Measurements from ENCODE around the gene SERPIND1.
"Not testable (repeated sequence)": the region's sequence is repeated elsewhere in the genome, so short reads cannot be mapped to it uniquely, and the experiment has no call there.

Gene SERPIND1

GRCh38 chr22:20822240-20822639 lies 48.3 kb downstream of the SERPIND1 start:
- POLR2A ChIA-PET, result no interaction called here
- no peaks in the 10 kb centered on the region for H3K9me3 ChIP-seq (ENCODE audit: control extremely low read depth in 1 of 5, control insufficient read depth in 4 of 5, insufficient read depth in 2 of 5, low read depth in 1 of 5, low read length in 4 of 5)
- no peak for DNase-seq
- no peaks in the 10 kb centered on the region for H3K4me1 ChIP-seq (ENCODE audit: control extremely low read depth in 1 of 4, control insufficient read depth in 4 of 4, insufficient read depth in 4 of 4, low read length in 3 of 4)
- CTCF ChIA-PET, result interaction anchor here (0.9 to 1.4 kb wide), 3 partner anchors 13 to 64 kb away, joined by 3 to 4 read pairs (median 3); no protein-coding TSS in a partner anchor
- no peak overlapping the region for H3K27ac ChIP-seq (ENCODE audit: insufficient read depth in 1 of 2, low read depth in 1 of 2, low read length in 2 of 2, poor library complexity in 1 of 2, severe bottlenecking in 2 of 2)
- 92% methylated on average over 3 of the region's 5 CpGs for WGBS (ENCODE audit: insufficient coverage)
- H3K4me3 ChIP-seq (ENCODE audit: control insufficient read depth in 1 of 7, extremely low read depth in 1 of 7, insufficient read depth in 4 of 7, low read depth in 2 of 7, low read length in 6 of 7), result no peak overlapping the region
- peaks cover 27 to 60% (median 36%) of the 10 kb centered on the region in 4 experiments for H3K36me3 ChIP-seq (ENCODE audit: control insufficient read depth in 4 of 4, insufficient read depth in 4 of 4, low read length in 3 of 4)
- no peaks in the 10 kb centered on the region for H3K27me3 ChIP-seq (replicated peaks in 2 of 5; ENCODE audit: control insufficient read depth in 4 of 5, insufficient read depth in 5 of 5, low read length in 4 of 5)

GRCh38 chr22:20823264-20823663 lies 49.4 kb downstream of the SERPIND1 start:
- DNase-seq, result no peak
- Histone ChIP-seq H3K36me3 (ENCODE audit: control insufficient read depth in 4 of 4, insufficient read depth in 4 of 4, low read length in 3 of 4) (peaks cover 25 to 55% (median 34%) of the 10 kb centered on the region in 4 experiments), H3K4me3 (ENCODE audit: control insufficient read depth in 1 of 7, extremely low read depth in 1 of 7, insufficient read depth in 4 of 7, low read depth in 2 of 7, low read length in 6 of 7) (no peak overlapping the region), H3K9me3 (ENCODE audit: control extremely low read depth in 1 of 5, control insufficient read depth in 4 of 5, insufficient read depth in 2 of 5, low read depth in 1 of 5, low read length in 4 of 5) (no peaks in the 10 kb centered on the region), H3K27me3 (replicated peaks in 2 of 5; ENCODE audit: control insufficient read depth in 4 of 5, insufficient read depth in 5 of 5, low read length in 4 of 5) (no peaks in the 10 kb centered on the region), H3K27ac (ENCODE audit: insufficient read depth in 1 of 2, low read depth in 1 of 2, low read length in 2 of 2, poor library complexity in 1 of 2, severe bottlenecking in 2 of 2) (no peak overlapping the region), H3K4me1 (ENCODE audit: control extremely low read depth in 1 of 4, control insufficient read depth in 4 of 4, insufficient read depth in 4 of 4, low read length in 3 of 4) (no peaks in the 10 kb centered on the region)
- POLR2A ChIA-PET, result no interaction called here
- CTCF ChIA-PET, result interaction anchor here (0.9 to 1.7 kb wide), 2 partner anchors 10 to 14 kb away, joined by 3 to 6 read pairs; no protein-coding TSS in a partner anchor
- no CpG with 5 or more reads among the region's 1 CpG for WGBS (ENCODE audit: insufficient coverage)

GRCh38 chr22:20825216-20825615 lies 51.3 kb downstream of the SERPIND1 start:
- H3K27me3 ChIP-seq (replicated peaks in 2 of 5; ENCODE audit: control insufficient read depth in 4 of 5, insufficient read depth in 5 of 5, low read length in 4 of 5); H3K27ac ChIP-seq (ENCODE audit: insufficient read depth in 1 of 2, low read depth in 1 of 2, low read length in 2 of 2, poor library complexity in 1 of 2, severe bottlenecking in 2 of 2); H3K9me3 ChIP-seq (ENCODE audit: control extremely low read depth in 1 of 5, control insufficient read depth in 4 of 5, insufficient read depth in 2 of 5, low read depth in 1 of 5, low read length in 4 of 5); H3K4me1 ChIP-seq (ENCODE audit: control extremely low read depth in 1 of 4, control insufficient read depth in 4 of 4, insufficient read depth in 4 of 4, low read length in 3 of 4); H3K4me3 ChIP-seq (ENCODE audit: control insufficient read depth in 1 of 7, extremely low read depth in 1 of 7, insufficient read depth in 4 of 7, low read depth in 2 of 7, low read length in 6 of 7); POLR2A ChIA-PET; DNase-seq: not testable (repeated sequence)
- CTCF ChIA-PET, result interaction anchor here (0.8 kb wide), 1 partner anchor 42 kb away, joined by 3 read pairs; no protein-coding TSS in a partner anchor
- peaks cover 22 to 44% (median 25%) of the 10 kb centered on the region in 4 experiments for H3K36me3 ChIP-seq (ENCODE audit: control insufficient read depth in 4 of 4, insufficient read depth in 4 of 4, low read length in 3 of 4)
- WGBS (ENCODE audit: insufficient coverage), result 80% methylated on average over 1 of the region's 4 CpGs

- Histone ChIP-seq H3K4me1 (ENCODE audit: control extremely low read depth in 1 of 4, control insufficient read depth in 4 of 4, insufficient read depth in 4 of 4, low read length in 3 of 4) (no peaks in the 10 kb centered on the region), H3K27me3 (replicated peaks in 2 of 5; ENCODE audit: control insufficient read depth in 4 of 5, insufficient read depth in 5 of 5, low read length in 4 of 5) (no peaks in the 10 kb centered on the region), H3K27ac (ENCODE audit: insufficient read depth in 1 of 2, low read depth in 1 of 2, low read length in 2 of 2, poor library complexity in 1 of 2, severe bottlenecking in 2 of 2) (no peak overlapping the region), H3K36me3 (ENCODE audit: control insufficient read depth in 4 of 4, insufficient read depth in 4 of 4, low read length in 3 of 4) (peaks cover 21 to 45% (median 21%) of the 10 kb centered on the region in 4 experiments), H3K9me3 (ENCODE audit: control extremely low read depth in 1 of 5, control insufficient read depth in 4 of 5, insufficient read depth in 2 of 5, low read depth in 1 of 5, low read length in 4 of 5) (peaks cover 0 to 3% (median 0%) of the 10 kb centered on the region in 5 experiments), H3K4me3 (ENCODE audit: control insufficient read depth in 1 of 7, extremely low read depth in 1 of 7, insufficient read depth in 4 of 7, low read depth in 2 of 7, low read length in 6 of 7) (no peak overlapping the region)
- 100% methylated on average over 6 of the region's 6 CpGs for WGBS (ENCODE audit: insufficient coverage)
- DNase-seq, result no peak
- ChIA-PET POLR2A (no interaction called here), CTCF (no interaction called here)
Measured at GRCh38 chr22:20825624-20826023, 51.7 kb downstream of the SERPIND1 start.

- H3K36me3 ChIP-seq (ENCODE audit: control insufficient read depth in 4 of 4, insufficient read depth in 4 of 4, low read length in 3 of 4), result peaks cover 16 to 50% (median 20%) of the 10 kb centered on the region in 4 experiments
Measured at GRCh38 chr22:20826373-20827152, 52.6 kb downstream of the SERPIND1 start.

GRCh38 chr22:20829491-20830134 lies 55.7 kb downstream of the SERPIND1 start:
- no peak overlapping the region for H3K27ac ChIP-seq (ENCODE audit: insufficient read depth in 1 of 2, low read depth in 1 of 2, low read length in 2 of 2, poor library complexity in 1 of 2, severe bottlenecking in 2 of 2)
- H3K36me3 ChIP-seq (ENCODE audit: control insufficient read depth in 4 of 4, insufficient read depth in 4 of 4, low read length in 3 of 4), result peaks cover 23 to 49% (median 26%) of the 10 kb centered on the region in 4 experiments
- peaks cover 0 to 3% (median 0%) of the 10 kb centered on the region in 5 experiments for H3K9me3 ChIP-seq (ENCODE audit: control extremely low read depth in 1 of 5, control insufficient read depth in 4 of 5, insufficient read depth in 2 of 5, low read depth in 1 of 5, low read length in 4 of 5)
- WGBS (ENCODE audit: insufficient coverage), result 100% methylated on average over 1 of the region's 3 CpGs
- no peak overlapping the region for H3K4me3 ChIP-seq (ENCODE audit: control insufficient read depth in 1 of 7, extremely low read depth in 1 of 7, insufficient read depth in 4 of 7, low read depth in 2 of 7, low read length in 6 of 7)
- peaks cover 0 to 1% (median 0%) of the 10 kb centered on the region in 4 experiments for H3K4me1 ChIP-seq (ENCODE audit: control extremely low read depth in 1 of 4, control insufficient read depth in 4 of 4, insufficient read depth in 4 of 4, low read length in 3 of 4)
- POLR2A ChIA-PET, result interaction anchor here (1.0 kb wide), 1 partner anchor 26 kb away, joined by 4 read pairs; no protein-coding TSS in a partner anchor
- CTCF ChIA-PET, result interaction anchor here (0.6 kb wide), 1 partner anchor 126 kb away, joined by 3 read pairs; no protein-coding TSS in a partner anchor
- DNase-seq, result peak; percentile 43 to 77 (median 54)
- no peaks in the 10 kb centered on the region for H3K27me3 ChIP-seq (replicated peaks in 2 of 5; ENCODE audit: control insufficient read depth in 4 of 5, insufficient read depth in 5 of 5, low read length in 4 of 5)

More at GRCh38 chr22:20826373-20827152, 52.6 kb downstream of the SERPIND1 start:
- H3K4me3 ChIP-seq (ENCODE audit: control insufficient read depth in 1 of 7, extremely low read depth in 1 of 7, insufficient read depth in 4 of 7, low read depth in 2 of 7, low read length in 6 of 7); H3K27ac ChIP-seq (ENCODE audit: insufficient read depth in 1 of 2, low read depth in 1 of 2, low read length in 2 of 2, poor library complexity in 1 of 2, severe bottlenecking in 2 of 2); H3K9me3 ChIP-seq (ENCODE audit: control extremely low read depth in 1 of 5, control insufficient read depth in 4 of 5, insufficient read depth in 2 of 5, low read depth in 1 of 5, low read length in 4 of 5); POLR2A ChIA-PET; H3K27me3 ChIP-seq (replicated peaks in 2 of 5; ENCODE audit: control insufficient read depth in 4 of 5, insufficient read depth in 5 of 5, low read length in 4 of 5); DNase-seq; H3K4me1 ChIP-seq (ENCODE audit: control extremely low read depth in 1 of 4, control insufficient read depth in 4 of 4, insufficient read depth in 4 of 4, low read length in 3 of 4): not testable (repeated sequence)
- CTCF ChIA-PET, result interaction anchor here (1.5 kb wide), 1 partner anchor 25 kb away, joined by 5 read pairs; no protein-coding TSS in a partner anchor
- WGBS (ENCODE audit: insufficient coverage), result no CpG with 5 or more reads among the region's 5 CpGs
